ENCODE measurements around the gene DCTN2. TPM values are rescaled to one million over a fixed set of nuclear protein-coding genes. Genes with fewer than 3 reads are reported as not detected.

The DCTN2 gene
- total RNA-seq, 2 donors from 2014 or later: 110 to 114 TPM

- Histone ChIP-seq H3K27ac (ENCODE audit: low read depth, low read length) (no peak overlapping the region), H3K9me3 (ENCODE audit: control insufficient read depth, low read length) (no peaks in the 10 kb centered on the region), H3K9ac (ENCODE audit: extremely low read depth, low read length, poor library complexity, severe bottlenecking) (peak overlapping the region; percentile 71), H3K36me3 (ENCODE audit: control insufficient read depth, insufficient read depth, low read length) (peaks cover 54% of the 10 kb centered on the region), H3K4me3 (ENCODE audit: low read length) (peak overlapping the region; percentile 98), H3K27me3 (ENCODE audit: control insufficient read depth, insufficient read depth, low read length, poor library complexity, severe bottlenecking) (no peaks in the 10 kb centered on the region), H3K4me1 (ENCODE audit: control insufficient read depth, insufficient read depth, low read length) (peaks cover 3% of the 10 kb centered on the region)
- H3K27me3 Mint-ChIP-seq (ENCODE audit: insufficient read depth): no peaks in the 10 kb centered on the region
- peaks cover 27% of the 10 kb centered on the region for H3K36me3 Mint-ChIP-seq (ENCODE audit: low read depth)
- H3K27ac Mint-ChIP-seq: peak overlapping the region; percentile 90
- no peaks in the 10 kb centered on the region for H3K9me3 Mint-ChIP-seq
- peaks cover 28% of the 10 kb centered on the region for H3K4me1 Mint-ChIP-seq
- peak overlapping the region; percentile 93 for H3K4me3 Mint-ChIP-seq
- 83 to 86% methylated on average over 9 to 14 of the region's 14 CpGs for whole genome bisulfite sequencing, 2 experiments (ENCODE audit: insufficient coverage in 1 of 2, insufficient read length in 1 of 2)
- no peak for TF ChIP-seq CTCF (conservative IDR thresholded peaks at IDR 0.05)
- peak; percentile 51 for DNase-seq
Measured at GRCh38 chr12:57523706-57524614, 23.0 kb downstream of the DCTN2 start.

- Mint-ChIP-seq H3K36me3 (ENCODE audit: low read depth) (peaks cover 27% of the 10 kb centered on the region), H3K27me3 (ENCODE audit: insufficient read depth) (no peaks in the 10 kb centered on the region), H3K27ac (peak overlapping the region; percentile 90), H3K4me1 (peaks cover 35% of the 10 kb centered on the region), H3K9me3 (no peaks in the 10 kb centered on the region), H3K4me3 (peak overlapping the region; percentile 93)
- no peak for TF ChIP-seq CTCF (conservative IDR thresholded peaks at IDR 0.05)
- WGBS, 2 experiments (ENCODE audit: insufficient coverage in 1 of 2, insufficient read length in 1 of 2): 2 to 5% methylated on average over 4 to 15 of the region's 38 CpGs
- DNase-seq: peak; percentile 88
- H3K4me1 ChIP-seq (ENCODE audit: control insufficient read depth, insufficient read depth, low read length): peaks cover 3% of the 10 kb centered on the region
- H3K27ac ChIP-seq (ENCODE audit: low read depth, low read length): peak overlapping the region; percentile 48
- peak overlapping the region; percentile 71 for H3K9ac ChIP-seq (ENCODE audit: extremely low read depth, low read length, poor library complexity, severe bottlenecking)
- H3K27me3 ChIP-seq (ENCODE audit: control insufficient read depth, insufficient read depth, low read length, poor library complexity, severe bottlenecking): no peaks in the 10 kb centered on the region
- H3K9me3 ChIP-seq (ENCODE audit: control insufficient read depth, low read length): no peaks in the 10 kb centered on the region
- peak overlapping the region; percentile 98 for H3K4me3 ChIP-seq (ENCODE audit: low read length)
- H3K36me3 ChIP-seq (ENCODE audit: control insufficient read depth, insufficient read depth, low read length): peaks cover 53% of the 10 kb centered on the region
Measured at GRCh38 chr12:57522887-57523705, 23.9 kb downstream of the DCTN2 start.

GRCh38 chr12:57522011-57522886 lies 24.7 kb downstream of the DCTN2 start, which contains the start of gene MBD6:
Gene MBD6 (plus strand): TSS chr12:57522824. CDS start chr12:57524304, 1,480 bp downstream.
- Mint-ChIP-seq H3K36me3 (ENCODE audit: low read depth) (peaks cover 32% of the 10 kb centered on the region), H3K4me3 (peak within 1 kb of the TSS; percentile 93), H3K27ac (peak within 1 kb of the TSS; percentile 94), H3K4me1 (peaks cover 40% of the 10 kb centered on the region), H3K9me3 (no peaks in the 10 kb centered on the region), H3K27me3 (ENCODE audit: insufficient read depth) (no peaks in the 10 kb centered on the region)
- Histone ChIP-seq H3K27ac (ENCODE audit: low read depth, low read length) (peak within 1 kb of the TSS; percentile 84), H3K9ac (ENCODE audit: extremely low read depth, low read length, poor library complexity, severe bottlenecking) (peak within 1 kb of the TSS; percentile 71), H3K36me3 (ENCODE audit: control insufficient read depth, insufficient read depth, low read length) (peaks cover 53% of the 10 kb centered on the region), H3K9me3 (ENCODE audit: control insufficient read depth, low read length) (no peaks in the 10 kb centered on the region), H3K4me3 (ENCODE audit: low read length) (peak within 1 kb of the TSS; percentile 98), H3K4me1 (ENCODE audit: control insufficient read depth, insufficient read depth, low read length) (peaks cover 3% of the 10 kb centered on the region), H3K27me3 (ENCODE audit: control insufficient read depth, insufficient read depth, low read length, poor library complexity, severe bottlenecking) (no peaks in the 10 kb centered on the region)
- DNase-seq: peak; percentile 97
- 1 to 7% methylated on average over 5 to 56 of the region's 57 CpGs for WGBS, 2 experiments (ENCODE audit: insufficient coverage in 1 of 2, insufficient read length in 1 of 2)
- no peak for TF ChIP-seq CTCF (conservative IDR thresholded peaks at IDR 0.05)
